Activated CD8-positive, alpha-beta memory T cell treated with anti-CD3 and anti-CD28 coated beads, Interleukin-2, amount 50 U/mL, for 1 hour (primary cell): ENCODE data around the gene CRACR2A.

Source experiments
- DNase-seq: peaks from one replicate; pipeline ENCODE4 v3.0.0-alpha.2; 2020; ENCODE audit errors: extremely low read depth

CRACR2A gene

GRCh38 chr12:3598896-3599860 is 153.7 kb downstream of the CRACR2A start:
- no peak for DNase-seq

- no peak for DNase-seq
Observed at GRCh38 chr12:3597526-3598210, 155.2 kb downstream of the CRACR2A start.

- DNase-seq = no peak
Observed at GRCh38 chr12:3596703-3597415, 156.1 kb downstream of the CRACR2A start.

- no peak for DNase-seq
Observed at GRCh38 chr12:3595721-3596120, 157.2 kb downstream of the CRACR2A start.

- no peak for DNase-seq
Observed at GRCh38 chr12:3594966-3595365, 157.9 kb downstream of the CRACR2A start.

GRCh38 chr12:3593906-3594483 is 158.9 kb downstream of the CRACR2A start:
- DNase-seq = no peak

- DNase-seq = no peak
Observed at GRCh38 chr12:3592856-3593625, 159.9 kb downstream of the CRACR2A start.

GRCh38 chr12:3589745-3590144 is 163.2 kb downstream of the CRACR2A start:
- DNase-seq = no peak

- DNase-seq = no peak
Observed at GRCh38 chr12:3587402-3588013, 165.4 kb downstream of the CRACR2A start.

- DNase-seq = no peak
Observed at GRCh38 chr12:3583656-3584334, 169.1 kb downstream of the CRACR2A start.

- DNase-seq = no peak
Observed at GRCh38 chr12:3580094-3580749, 172.7 kb downstream of the CRACR2A start.

GRCh38 chr12:3579446-3580093 is 173.3 kb downstream of the CRACR2A start:
- DNase-seq = no peak

GRCh38 chr12:3578557-3578956 is 174.4 kb downstream of the CRACR2A start:
- no peak for DNase-seq

GRCh38 chr12:3576891-3577290 is 176.0 kb downstream of the CRACR2A start:
- no peak for DNase-seq

- DNase-seq = no peak
Observed at GRCh38 chr12:3574986-3575385, 177.9 kb downstream of the CRACR2A start.

GRCh38 chr12:3572560-3572959 is 180.3 kb downstream of the CRACR2A start:
- no peak for DNase-seq

GRCh38 chr12:3571724-3572123 is 181.2 kb downstream of the CRACR2A start:
- no peak for DNase-seq

GRCh38 chr12:3571323-3571722 is 181.6 kb downstream of the CRACR2A start:
- no peak for DNase-seq

GRCh38 chr12:3568695-3569094 is 184.2 kb downstream of the CRACR2A start:
- no peak for DNase-seq
